Gastroesophageal sphincter (tissue), 3 donors: ENCODE measurements around the gene RNMT.
A peak's percentile ranks its signal among the peaks of the same experiment; 100 is the strongest.

Experiments used
- CTCF ChIP-seq, 4 experiments: fragments of 200-600 bp in 2 of 4; fragments of 450-650 bp in 2 of 4; sonication (generic) in 1 of 4; IDR thresholded peaks; one replicate each; pipeline ENCODE4 v1.5.1; 2017 to 2019; ENCODE audit warnings: antibody characterized with exemption in 4 of 4, mild to moderate bottlenecking in 2 of 4, moderate library complexity in 2 of 4
- POLR2A ChIP-seq, 2 donors: fragments of 450-650 bp; IDR thresholded peaks; one replicate each; pipeline ENCODE4 v1.6.1; 2017; ENCODE audit warnings: antibody characterized with exemption in 2 of 2, mild to moderate bottlenecking in 2 of 2, moderate library complexity in 1 of 2
- POLR2AphosphoS5 ChIP-seq: sonication (generic); formaldehyde crosslinking; IDR thresholded peaks from one replicate; pipeline ENCODE4 v1.6.1; 2017; ENCODE audit warnings: antibody characterized with exemption

- TF ChIP-seq CTCF (IDR thresholded peaks at IDR 0.05) = peak; percentile 54 to 70 (median 64)
- no peak for TF ChIP-seq POLR2AphosphoS5
- TF ChIP-seq POLR2A (IDR thresholded peaks at IDR 0.05) = no peak
These were observed 45.9 kb upstream of the RNMT start for GRCh38 chr18:13680612-13681011.
